PC-9 (cell line): ENCODE data around the gene DYRK2. TPM values are rescaled to one million over a fixed set of nuclear protein-coding genes. Genes with fewer than 3 reads are reported as not detected.

Experiments
- BruUV-seq: library from RNA; stranded (reverse); fragments of 400-500 nt; replicated peaks from 2 replicates; lab custom pipeline; 2021; lab: Mats Ljungman, UMichigan
- CTCF ChIA-PET: fragments of 300-600 bp; sonication (Branson Sonifier 250); formaldehyde crosslinking; loops from one replicate; lab custom pipeline; 2022; ENCODE audit warnings: antibody characterized with exemption; lab: Charles Lee
- POLR2A ChIA-PET: fragments of 300-600 bp; sonication (Branson Sonifier 250); formaldehyde crosslinking; loops from one replicate; lab custom pipeline; 2022; ENCODE audit warnings: antibody characterized with exemption; ENCODE audit not compliant: unreplicated experiment; lab: Charles Lee
- DNase-seq, 2 experiments: peaks; one replicate each; pipeline versions ENCODE4 v3.0.0 to v3.0.0-alpha.2; 2015 to 2022; ENCODE audit warnings: mixed read lengths in 1 of 2
- H2AFZ ChIP-seq: fragments of 200-600 bp; sonication (generic); 2 replicates; pipeline ENCODE4 v1.8.1; 2017; ENCODE audit warnings: antibody characterized with exemption
- H3F3A ChIP-seq: fragments of 200-600 bp; sonication (generic); 2 replicates; pipeline ENCODE4 v1.8.1; 2017; ENCODE audit warnings: antibody characterized with exemption, mild to moderate bottlenecking, low read depth; ENCODE audit not compliant: insufficient read depth
- H3K27ac ChIP-seq: fragments of 200-600 bp; sonication (generic); 2 replicates; pipeline ENCODE4 v1.6.1; 2016; ENCODE audit warnings: mixed run types
- H3K27me3 ChIP-seq: fragments of 200-600 bp; sonication (generic); 2 replicates; pipeline ENCODE4 v1.6.1; 2016; ENCODE audit warnings: low read depth, mixed run types; ENCODE audit not compliant: insufficient read depth
- H3K36me3 ChIP-seq: fragments of 200-600 bp; sonication (generic); 2 replicates; pipeline ENCODE4 v1.6.1; 2016; ENCODE audit warnings: low read depth, mixed run types
- H3K4me1 ChIP-seq: fragments of 200-600 bp; sonication (generic); replicated peaks from 2 replicates; pipeline ENCODE4 v1.6.1; 2016; ENCODE audit warnings: mixed run types; ENCODE audit not compliant: insufficient read depth
- H3K4me2 ChIP-seq: fragments of 200-600 bp; sonication (generic); 2 replicates; pipeline ENCODE4 v1.6.1; 2017; ENCODE audit warnings: mixed run types
- H3K4me3 ChIP-seq: fragments of 200-600 bp; sonication (generic); 2 replicates; pipeline ENCODE4 v1.6.1; 2016; ENCODE audit warnings: mixed run types
- H3K79me2 ChIP-seq: fragments of 200-600 bp; sonication (generic); 2 replicates; pipeline ENCODE4 v1.6.1; 2017; ENCODE audit warnings: low read depth, mixed run types
- H3K9me2 ChIP-seq: fragments of 200-600 bp; sonication (generic); 2 replicates; pipeline ENCODE4 v1.8.1; 2017; ENCODE audit warnings: mild to moderate bottlenecking; ENCODE audit not compliant: insufficient read depth
- H3K9me3 ChIP-seq: fragments of 200-600 bp; sonication (generic); 2 replicates; pipeline ENCODE4 v1.8.1; 2016; ENCODE audit warnings: low read depth; ENCODE audit not compliant: insufficient read depth
- H4K20me1 ChIP-seq: fragments of 200-600 bp; sonication (generic); 2 replicates; pipeline ENCODE4 v1.8.1; 2017; ENCODE audit not compliant: insufficient read depth
- EZH2 ChIP-seq: fragments of 200-600 bp; sonication (generic); IDR thresholded peaks from 2 replicates; pipeline ENCODE4 v1.8.0; 2017; ENCODE audit warnings: antibody characterized with exemption, low read depth
- intact Hi-C: fragments of 100-400 bp; cut with micrococcal nuclease; formaldehyde crosslinking; loops from one replicate; pipeline ENCODE4 v1.10.0; 2022; ENCODE audit not compliant: unreplicated experiment
- total RNA-seq: library from RNA; stranded (reverse); gene quantifications from 2 replicates; pipeline ENCODE4 v1.2.3, GENCODE V29; 2021
- TF ChIP-seq, protein P1 (sequence below): fragments of 200-600 bp; sonication (generic); conservative IDR thresholded peaks from 2 replicates; pipeline ENCODE4 v1.6.1; 2017; ENCODE audit warnings: mixed run types, antibody characterized with exemption, mild to moderate bottlenecking, moderate library complexity

The DYRK2 gene
- total RNA-seq, 1 experiment from 2014 or later = 42.9 TPM

DNA sequence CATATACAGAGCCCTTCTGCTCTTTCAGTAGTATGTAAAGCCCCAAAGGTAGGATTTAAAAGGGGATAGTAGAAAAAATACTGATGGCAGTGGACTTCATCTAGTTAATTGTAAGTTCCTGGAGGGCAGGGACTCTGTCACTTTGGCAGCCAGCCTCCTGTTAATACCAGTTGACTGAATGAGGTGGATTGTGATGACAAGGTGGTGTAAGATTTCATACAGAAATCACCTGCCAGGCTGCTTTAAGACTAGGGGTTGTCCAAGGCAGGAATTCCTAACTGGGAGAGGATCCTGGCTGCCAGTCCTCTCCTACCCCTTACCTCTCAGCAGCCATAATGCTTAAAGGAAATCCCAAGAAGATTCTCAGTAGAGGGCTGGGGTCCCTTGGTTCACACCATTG lies 7.3 kb downstream of the DYRK2 start:
- ChIA-PET CTCF (no interaction called here), POLR2A (no interaction called here)
- H3K4me1 ChIP-seq = peaks cover 55% of the 10 kb centered on the region
- DNase-seq = no peak
- H3K27ac ChIP-seq = no peak overlapping the region; the same call in 1 of the 2 replicates
- H3K79me2 ChIP-seq = peaks cover 100% of the 10 kb centered on the region
- H3K4me3 ChIP-seq = no peak overlapping the region
- intact Hi-C loops = no loop called here
- H3K4me2 ChIP-seq = no peak overlapping the region
- no TSS peak for BruUV-seq
- H4K20me1 ChIP-seq = peaks cover 79% of the 10 kb centered on the region
- no peak overlapping the region for H2AFZ ChIP-seq
- H3F3A ChIP-seq = peaks cover 9% of the 10 kb centered on the region; the same call in 1 of the 2 replicates
- peaks cover 86% of the 10 kb centered on the region for H3K36me3 ChIP-seq
- H3K9me3 ChIP-seq = no peaks in the 10 kb centered on the region
- H3K9me2 ChIP-seq = no peaks in the 10 kb centered on the region
- no peaks in the 10 kb centered on the region for H3K27me3 ChIP-seq
- TF ChIP-seq, protein P1, sequence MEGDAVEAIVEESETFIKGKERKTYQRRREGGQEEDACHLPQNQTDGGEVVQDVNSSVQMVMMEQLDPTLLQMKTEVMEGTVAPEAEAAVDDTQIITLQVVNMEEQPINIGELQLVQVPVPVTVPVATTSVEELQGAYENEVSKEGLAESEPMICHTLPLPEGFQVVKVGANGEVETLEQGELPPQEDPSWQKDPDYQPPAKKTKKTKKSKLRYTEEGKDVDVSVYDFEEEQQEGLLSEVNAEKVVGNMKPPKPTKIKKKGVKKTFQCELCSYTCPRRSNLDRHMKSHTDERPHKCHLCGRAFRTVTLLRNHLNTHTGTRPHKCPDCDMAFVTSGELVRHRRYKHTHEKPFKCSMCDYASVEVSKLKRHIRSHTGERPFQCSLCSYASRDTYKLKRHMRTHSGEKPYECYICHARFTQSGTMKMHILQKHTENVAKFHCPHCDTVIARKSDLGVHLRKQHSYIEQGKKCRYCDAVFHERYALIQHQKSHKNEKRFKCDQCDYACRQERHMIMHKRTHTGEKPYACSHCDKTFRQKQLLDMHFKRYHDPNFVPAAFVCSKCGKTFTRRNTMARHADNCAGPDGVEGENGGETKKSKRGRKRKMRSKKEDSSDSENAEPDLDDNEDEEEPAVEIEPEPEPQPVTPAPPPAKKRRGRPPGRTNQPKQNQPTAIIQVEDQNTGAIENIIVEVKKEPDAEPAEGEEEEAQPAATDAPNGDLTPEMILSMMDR = no peak
- TF ChIP-seq EZH2 = no peak

DNA sequence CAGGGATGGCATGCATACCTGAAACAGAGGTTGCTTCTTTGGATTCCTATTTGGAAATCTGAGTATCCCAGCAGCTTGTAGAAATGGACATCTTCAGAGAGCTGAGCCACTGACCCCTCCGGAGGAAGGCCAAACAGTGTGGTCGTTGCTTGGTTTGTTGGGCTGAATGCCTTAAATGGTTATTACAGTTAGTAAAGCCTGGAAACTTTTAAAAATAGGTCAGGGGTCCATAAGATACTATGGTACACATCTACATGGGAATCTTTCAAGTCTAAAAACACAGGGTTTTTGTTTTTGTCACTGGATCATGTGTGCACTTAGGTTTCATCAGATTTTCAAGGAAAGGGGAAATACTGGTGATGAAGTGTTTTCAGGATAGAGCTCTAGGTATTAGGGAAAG lies 7.7 kb downstream of the DYRK2 start:
- no peaks in the 10 kb centered on the region for H3K27me3 ChIP-seq
- peaks cover 79% of the 10 kb centered on the region for H4K20me1 ChIP-seq
- TF ChIP-seq EZH2 = no peak
- TF ChIP-seq, protein P1 = no peak
- peaks cover 56% of the 10 kb centered on the region for H3K4me1 ChIP-seq
- peaks cover 10% of the 10 kb centered on the region; the same call in 1 of the 2 replicates for H3F3A ChIP-seq
- intact Hi-C loops = no loop called here
- no TSS peak for BruUV-seq
- H3K4me2 ChIP-seq = no peak overlapping the region
- H3K9me2 ChIP-seq = no peaks in the 10 kb centered on the region
- no peak overlapping the region; the same call in 1 of the 2 replicates for H3K27ac ChIP-seq
- CTCF ChIA-PET = no interaction called here
- peaks cover 87% of the 10 kb centered on the region for H3K36me3 ChIP-seq
- POLR2A ChIA-PET = no interaction called here
- peaks cover 100% of the 10 kb centered on the region for H3K79me2 ChIP-seq
- H2AFZ ChIP-seq = no peak overlapping the region
- H3K4me3 ChIP-seq = no peak overlapping the region
- no peak for DNase-seq
- H3K9me3 ChIP-seq = no peaks in the 10 kb centered on the region

DNA sequence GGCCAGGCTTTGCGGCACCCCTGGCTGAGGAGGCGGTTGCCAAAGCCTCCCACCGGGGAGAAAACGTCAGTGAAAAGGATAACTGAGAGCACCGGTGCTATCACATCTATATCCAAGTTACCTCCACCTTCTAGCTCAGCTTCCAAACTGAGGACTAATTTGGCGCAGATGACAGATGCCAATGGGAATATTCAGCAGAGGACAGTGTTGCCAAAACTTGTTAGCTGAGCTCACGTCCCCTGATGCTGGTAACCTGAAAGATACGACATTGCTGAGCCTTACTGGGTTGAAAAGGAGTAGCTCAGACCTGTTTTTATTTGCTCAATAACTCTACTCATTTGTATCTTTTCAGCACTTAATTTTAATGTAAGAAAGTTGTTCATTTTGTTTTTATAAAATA lies 9.9 kb downstream of the DYRK2 start:
- Histone ChIP-seq H3K27me3 (no peaks in the 10 kb centered on the region), H3F3A (peaks cover 10% of the 10 kb centered on the region; the same call in 1 of the 2 replicates), H2AFZ (no peak overlapping the region), H3K4me2 (no peak overlapping the region), H4K20me1 (peaks cover 76% of the 10 kb centered on the region), H3K4me3 (no peak overlapping the region), H3K27ac (no peak overlapping the region), H3K79me2 (peaks cover 100% of the 10 kb centered on the region), H3K9me3 (no peaks in the 10 kb centered on the region), H3K4me1 (peaks cover 39% of the 10 kb centered on the region), H3K9me2 (no peaks in the 10 kb centered on the region), H3K36me3 (peaks cover 90% of the 10 kb centered on the region)
- ChIA-PET POLR2A (no interaction called here), CTCF (no interaction called here)
- no peak for DNase-seq
- intact Hi-C loops = no loop called here
- no TSS peak for BruUV-seq
- TF ChIP-seq EZH2 = no peak
- TF ChIP-seq, protein P1 = no peak
